GM12873 (cell line): ENCODE measurements around the gene RAB3B.

Experiments used
- TF ChIP-seq, protein P1 (sequence below): IDR thresholded peaks from 2 replicates; pipeline ENCODE4 v1.5.1; 2012; ENCODE audit warnings: low read depth, mild to moderate bottlenecking, moderate library complexity, low read length, control low read depth; ENCODE audit not compliant: insufficient read depth; ENCODE audit errors: missing control alignments

RAB3B gene

DNA sequence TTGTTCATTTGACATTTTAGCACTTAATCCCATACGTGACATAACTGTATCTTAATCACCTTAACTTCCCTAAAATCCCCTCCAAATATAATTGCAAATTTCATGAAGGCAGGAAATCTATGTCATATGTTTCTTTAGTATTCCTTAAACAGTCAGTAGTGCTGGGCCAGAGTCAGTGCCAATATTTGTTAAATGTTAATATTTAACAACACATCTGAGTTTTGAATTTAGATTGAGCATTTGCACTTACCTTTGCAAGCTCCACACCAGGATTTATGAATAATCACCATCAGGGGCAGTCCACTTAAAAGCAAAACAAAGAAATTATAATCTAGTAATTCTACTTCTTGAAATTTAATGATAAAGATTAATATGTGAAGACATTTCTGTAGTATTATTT, 37.8 kb upstream of the RAB3B start:
- TF ChIP-seq, protein P1, sequence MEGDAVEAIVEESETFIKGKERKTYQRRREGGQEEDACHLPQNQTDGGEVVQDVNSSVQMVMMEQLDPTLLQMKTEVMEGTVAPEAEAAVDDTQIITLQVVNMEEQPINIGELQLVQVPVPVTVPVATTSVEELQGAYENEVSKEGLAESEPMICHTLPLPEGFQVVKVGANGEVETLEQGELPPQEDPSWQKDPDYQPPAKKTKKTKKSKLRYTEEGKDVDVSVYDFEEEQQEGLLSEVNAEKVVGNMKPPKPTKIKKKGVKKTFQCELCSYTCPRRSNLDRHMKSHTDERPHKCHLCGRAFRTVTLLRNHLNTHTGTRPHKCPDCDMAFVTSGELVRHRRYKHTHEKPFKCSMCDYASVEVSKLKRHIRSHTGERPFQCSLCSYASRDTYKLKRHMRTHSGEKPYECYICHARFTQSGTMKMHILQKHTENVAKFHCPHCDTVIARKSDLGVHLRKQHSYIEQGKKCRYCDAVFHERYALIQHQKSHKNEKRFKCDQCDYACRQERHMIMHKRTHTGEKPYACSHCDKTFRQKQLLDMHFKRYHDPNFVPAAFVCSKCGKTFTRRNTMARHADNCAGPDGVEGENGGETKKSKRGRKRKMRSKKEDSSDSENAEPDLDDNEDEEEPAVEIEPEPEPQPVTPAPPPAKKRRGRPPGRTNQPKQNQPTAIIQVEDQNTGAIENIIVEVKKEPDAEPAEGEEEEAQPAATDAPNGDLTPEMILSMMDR = no peak

DNA sequence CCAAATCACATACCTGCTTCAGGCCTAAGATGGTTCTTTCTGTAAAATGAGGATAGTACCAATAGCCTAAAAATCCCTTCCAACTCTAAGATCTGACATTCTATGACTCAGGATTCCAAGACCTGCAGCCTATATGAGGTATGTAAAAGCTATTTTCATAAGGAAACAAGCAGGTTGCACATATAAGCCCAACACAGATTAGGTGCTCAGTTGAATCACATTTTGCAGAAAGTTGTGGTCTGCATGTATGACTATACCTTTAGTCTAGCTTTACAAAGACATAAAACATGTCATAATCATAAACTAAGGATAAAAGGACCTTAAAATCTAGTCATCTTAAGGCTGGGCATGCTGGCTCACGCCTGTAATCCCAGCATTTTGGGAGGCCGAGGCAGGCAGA, 35.8 kb upstream of the RAB3B start:
- TF ChIP-seq, protein P1 = no peak

DNA sequence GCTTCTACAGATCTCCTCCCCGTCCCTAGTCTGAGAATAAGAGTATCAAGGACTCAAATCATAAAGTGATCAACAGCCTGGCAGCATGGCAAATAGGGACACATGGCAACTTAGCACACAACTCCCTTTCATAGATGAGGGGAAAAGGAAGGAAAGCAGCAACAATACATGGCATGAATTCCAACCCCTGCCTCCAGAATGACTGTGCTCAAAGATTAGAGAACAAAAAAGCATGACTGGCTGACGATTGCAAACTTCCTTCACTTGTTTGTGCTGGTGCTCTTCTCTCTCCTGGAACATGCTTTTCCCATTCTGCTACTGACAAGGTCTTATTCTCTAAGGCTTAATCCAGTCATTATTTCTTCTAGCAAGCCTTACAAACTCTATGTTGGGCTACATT, 31.6 kb upstream of the RAB3B start:
- TF ChIP-seq, protein P1 = no peak

DNA sequence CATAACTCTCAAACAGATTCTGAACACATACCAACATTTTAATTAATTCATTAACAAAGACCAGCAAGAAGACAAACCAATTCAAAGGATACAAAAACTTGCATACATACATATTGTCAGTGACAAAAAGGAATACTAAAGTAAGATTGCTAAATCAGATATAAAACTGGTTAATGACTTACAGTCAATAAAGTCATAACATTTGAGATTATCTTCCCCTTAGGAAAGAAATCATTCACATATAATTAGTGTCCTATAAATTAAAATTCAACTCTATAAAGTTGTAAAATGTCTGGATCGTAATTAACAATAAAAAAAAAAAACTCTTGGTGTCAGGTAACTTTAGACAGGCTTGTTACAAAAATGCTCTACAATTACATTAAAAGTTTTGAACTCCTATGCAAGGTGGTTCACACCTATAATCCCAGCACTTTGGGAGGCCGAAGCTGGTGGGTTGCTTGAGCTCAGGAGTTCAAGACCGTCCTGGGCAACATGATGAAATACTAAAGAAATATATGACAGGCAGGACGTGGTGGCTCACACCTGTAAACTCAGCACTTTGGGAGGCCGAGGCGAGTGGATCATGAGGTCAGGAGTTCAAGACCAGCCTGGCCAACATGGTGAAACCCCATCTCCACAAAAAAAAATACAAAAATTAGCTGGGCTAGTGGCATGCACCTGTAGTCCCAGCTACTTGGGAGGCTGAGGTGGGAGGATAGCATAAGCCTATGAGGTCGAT, 17.7 kb upstream of the RAB3B start:
- TF ChIP-seq, protein P1 = no peak

DNA sequence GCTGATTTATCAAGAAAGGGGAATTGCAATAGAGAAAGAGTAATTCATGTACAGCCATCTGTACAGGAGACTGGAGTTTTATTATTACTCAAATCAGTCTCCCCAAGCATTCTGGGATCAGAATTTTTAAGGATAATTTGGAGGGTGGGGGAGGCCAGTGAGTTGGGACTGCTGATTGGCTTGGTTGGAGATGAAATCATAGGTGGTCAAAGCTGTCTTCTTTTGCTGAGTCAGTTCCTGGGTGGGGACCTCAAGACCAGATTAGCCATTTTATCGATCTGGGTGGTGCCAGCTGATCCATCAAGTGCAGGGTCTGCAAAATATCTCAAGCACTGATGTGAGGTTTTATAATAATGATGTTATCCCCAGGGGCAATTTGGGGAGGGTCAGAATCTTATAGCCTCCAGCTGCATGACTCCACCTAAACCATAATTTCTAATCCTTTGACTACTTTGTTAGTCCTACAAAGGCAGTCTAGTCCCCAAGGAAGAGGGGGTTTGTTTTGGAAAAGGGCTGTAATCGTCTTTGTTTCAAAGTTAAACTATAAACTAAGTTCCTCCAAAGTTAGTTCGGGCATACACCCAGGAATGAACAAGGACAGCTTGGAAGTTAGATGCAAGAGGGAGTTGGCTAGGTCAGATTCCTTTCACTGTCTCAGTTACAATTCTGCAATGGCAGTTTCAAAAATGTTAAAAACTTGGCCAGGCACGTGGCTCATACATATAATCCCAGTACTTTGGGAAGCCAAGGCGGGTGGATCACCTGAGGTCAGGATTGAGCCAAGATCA, 16.9 kb upstream of the RAB3B start:
- TF ChIP-seq, protein P1 = no peak

DNA sequence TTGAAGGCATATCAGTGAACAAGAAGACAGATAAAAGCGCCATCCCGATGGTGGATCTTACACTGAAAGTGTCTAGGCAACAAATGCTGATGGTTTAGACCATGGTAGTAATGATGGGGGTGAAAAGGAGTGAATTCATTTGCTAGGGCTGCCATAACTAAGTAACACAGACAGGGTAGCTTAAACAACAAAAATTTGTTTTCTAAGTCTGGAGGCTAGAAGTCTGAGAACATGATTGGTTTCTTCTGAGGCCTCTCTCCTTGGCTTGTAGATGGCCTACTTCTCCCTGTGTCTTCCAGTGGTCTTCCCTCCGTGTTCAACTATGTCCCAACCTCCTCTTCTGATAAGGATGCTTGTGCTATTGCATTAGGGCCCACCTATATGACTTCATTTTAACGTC, 13.4 kb upstream of the RAB3B start:
- TF ChIP-seq, protein P1 = no peak

DNA sequence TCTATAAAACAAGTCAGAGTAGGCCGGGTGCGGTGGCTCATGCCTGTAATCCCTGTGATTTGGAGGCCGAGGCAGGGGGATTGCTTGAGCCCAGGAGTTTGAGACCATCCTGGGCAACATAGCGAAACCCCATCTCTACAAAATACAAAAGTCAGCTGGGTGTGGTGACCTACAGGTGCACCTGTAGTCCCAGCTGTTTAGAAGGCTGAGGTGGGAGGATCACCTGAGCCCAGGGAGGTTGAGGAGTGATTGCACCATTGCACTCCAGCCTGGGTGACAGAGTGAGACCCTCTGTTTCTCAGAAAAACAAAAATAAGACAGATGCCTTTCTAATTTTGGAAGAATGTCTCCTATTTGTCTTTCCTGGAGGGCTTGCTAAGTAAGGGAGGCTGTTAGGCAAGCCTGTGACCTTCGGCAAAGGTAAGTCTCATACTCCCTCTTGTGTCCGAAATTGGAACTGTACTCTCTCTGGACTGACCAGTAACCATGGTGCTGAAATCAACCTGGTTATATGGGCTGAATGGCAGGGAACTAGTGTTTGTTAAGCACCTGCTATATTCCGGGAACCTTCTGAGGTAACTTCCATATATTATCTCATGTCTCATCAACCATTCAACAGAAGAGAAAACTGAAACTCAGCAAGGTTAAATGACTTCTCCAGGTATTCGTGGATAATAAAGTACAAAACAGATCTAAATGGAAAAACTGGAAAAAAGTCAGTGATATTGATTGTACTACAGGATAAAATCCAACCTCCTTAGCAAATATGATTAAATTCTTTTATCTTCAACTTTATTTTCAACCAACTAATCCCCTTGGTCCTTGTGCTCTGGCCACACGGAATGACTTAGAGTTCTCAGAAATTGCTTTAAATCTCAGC, 11.8 kb upstream of the RAB3B start:
- TF ChIP-seq, protein P1 = peak; percentile 92
